OCI-M1 (cell line): ENCODE results near the gene GMCL2.

ENCODE experiments used
- DNase-seq: peaks from one replicate; lab custom pipeline; 2025; lab: John Stamatoyannopoulos, UW

GMCL2 gene

GRCh38 chr5:178221282-178221681 is 34.1 kb upstream of the GMCL2 start:
- DNase-seq: peak; percentile 62

DNA sequence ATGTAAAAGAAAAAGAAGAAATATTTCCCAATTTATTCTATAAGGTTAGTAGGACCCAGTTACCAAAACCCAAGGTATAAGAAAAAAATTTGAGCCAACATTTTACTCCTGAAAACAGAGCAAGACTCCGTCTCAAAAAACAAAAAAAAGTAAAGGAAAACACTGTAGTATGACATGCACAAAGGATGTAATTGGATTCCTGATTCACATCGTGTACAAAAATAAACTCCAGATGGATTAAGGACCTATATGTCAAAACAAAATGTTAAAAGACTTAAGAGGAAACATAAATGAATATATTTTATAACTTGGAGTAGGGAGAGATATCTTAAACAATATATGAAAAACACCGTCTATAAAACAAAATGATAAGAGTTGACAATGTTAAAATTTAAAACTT is 31.7 kb upstream of the GMCL2 start:
- no peak for DNase-seq

DNA sequence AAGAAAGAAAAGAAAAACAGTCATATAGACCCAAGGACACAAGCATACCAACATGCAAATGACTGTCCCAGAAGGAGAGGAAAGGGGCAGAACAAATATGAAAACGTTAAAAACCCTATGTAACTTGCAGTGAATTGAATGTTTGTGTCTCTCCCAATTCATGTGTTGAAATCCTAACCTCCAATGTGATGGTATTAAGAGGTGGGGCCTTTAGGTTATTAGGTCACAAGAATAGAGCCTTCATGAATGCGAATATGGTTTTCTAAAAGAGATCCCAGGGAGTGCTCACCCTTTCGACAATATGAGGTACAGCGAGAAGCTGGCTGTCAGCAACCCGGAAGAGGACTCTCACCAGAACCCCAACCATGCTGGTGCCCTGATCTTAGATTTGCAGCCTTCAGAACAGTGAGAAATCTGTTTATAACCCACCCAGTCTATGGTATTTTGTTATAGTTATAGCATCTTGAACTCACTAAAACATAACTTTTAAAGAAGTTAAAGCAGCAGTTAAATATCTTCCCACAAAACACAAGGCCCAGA is 31.1 kb upstream of the GMCL2 start:
- no peak for DNase-seq

- no peak for DNase-seq
These were observed 29.6 kb upstream of the GMCL2 start for GRCh38 chr5:178216779-178217178.

DNA sequence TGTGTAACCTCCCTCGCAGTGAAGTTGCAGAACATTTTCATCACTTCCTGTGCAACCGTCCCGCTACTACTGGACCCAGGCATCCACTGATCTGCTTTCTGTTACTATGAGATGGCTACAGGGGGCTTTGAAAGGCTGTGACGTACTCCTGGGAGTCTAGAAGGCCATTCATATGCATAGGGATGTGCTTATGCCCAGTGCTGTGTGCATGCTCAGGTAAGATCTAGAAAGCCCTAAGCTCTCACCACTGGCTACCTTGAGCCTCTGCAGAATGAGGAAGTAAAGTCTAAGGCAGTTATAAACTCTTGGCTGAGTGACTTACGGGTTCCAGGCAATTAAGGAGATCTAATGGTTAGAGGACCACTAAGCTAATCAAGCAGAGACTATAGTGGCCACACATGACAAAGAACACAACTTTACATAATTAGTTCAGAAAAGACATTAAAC is 28.9 kb upstream of the GMCL2 start:
- DNase-seq: peak; percentile 24

GRCh38 chr5:178215280-178216002 is 28.3 kb upstream of the GMCL2 start:
- no peak for DNase-seq

- DNase-seq: no peak
These were observed 27.1 kb upstream of the GMCL2 start for GRCh38 chr5:178214160-178214803.

DNA sequence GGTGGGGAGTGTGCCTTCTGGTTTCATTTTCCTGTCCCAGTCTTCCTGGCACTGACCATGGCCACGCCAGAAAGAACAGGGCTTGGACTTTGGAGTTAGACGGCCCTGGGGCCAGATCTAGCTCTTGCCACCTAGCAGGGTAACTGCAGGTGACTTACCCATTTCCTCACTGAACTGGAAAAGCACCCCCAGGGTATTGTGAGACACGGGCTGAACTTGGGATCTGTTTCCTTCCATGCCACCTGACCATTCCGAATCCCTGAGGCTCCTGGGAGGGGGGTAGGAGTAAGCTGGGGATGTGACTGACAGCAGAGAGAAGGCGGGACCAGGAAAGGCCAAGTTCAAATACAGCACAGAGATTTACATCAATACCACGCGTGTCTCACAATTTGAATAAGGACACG is 26.6 kb upstream of the GMCL2 start:
- DNase-seq: no peak

GRCh38 chr5:178213003-178213461 is 25.9 kb upstream of the GMCL2 start:
- DNase-seq: no peak

DNA sequence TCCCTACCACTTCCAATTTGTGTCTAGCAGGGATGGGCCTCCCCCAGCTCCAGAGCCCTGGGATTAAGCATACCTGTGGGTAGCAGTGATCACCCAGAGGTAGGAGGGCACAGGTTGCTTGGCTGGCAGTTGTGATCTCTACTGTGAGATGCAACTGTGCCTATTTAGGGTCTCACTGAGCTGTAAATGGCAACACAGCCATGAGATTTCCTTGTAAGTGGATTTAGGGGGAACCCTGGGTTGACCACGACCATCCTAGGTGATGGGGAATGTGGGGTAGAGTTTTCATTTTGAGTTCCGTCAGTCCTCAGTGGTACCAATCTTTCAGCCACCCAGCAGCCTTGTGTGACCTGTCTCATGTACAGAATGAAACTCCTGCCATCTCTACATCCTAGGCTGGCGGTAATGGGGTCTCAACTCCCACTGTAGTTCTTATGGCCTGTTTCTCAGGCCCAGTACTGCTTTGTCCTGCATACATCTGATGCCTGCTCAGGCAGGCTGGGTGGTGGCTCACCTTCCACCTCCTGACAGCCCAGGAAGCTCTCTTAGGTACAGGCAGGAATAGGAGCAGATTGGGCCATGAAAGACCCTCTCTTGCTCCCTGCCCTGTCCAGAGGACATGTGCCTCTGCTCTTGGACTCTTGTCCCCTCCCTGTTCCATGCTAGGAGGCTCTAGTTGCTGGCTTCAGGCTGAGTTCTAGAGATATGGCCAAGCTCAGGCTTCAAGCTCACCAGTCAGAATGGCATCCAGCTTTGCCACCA is 25.3 kb upstream of the GMCL2 start:
- no peak for DNase-seq

DNA sequence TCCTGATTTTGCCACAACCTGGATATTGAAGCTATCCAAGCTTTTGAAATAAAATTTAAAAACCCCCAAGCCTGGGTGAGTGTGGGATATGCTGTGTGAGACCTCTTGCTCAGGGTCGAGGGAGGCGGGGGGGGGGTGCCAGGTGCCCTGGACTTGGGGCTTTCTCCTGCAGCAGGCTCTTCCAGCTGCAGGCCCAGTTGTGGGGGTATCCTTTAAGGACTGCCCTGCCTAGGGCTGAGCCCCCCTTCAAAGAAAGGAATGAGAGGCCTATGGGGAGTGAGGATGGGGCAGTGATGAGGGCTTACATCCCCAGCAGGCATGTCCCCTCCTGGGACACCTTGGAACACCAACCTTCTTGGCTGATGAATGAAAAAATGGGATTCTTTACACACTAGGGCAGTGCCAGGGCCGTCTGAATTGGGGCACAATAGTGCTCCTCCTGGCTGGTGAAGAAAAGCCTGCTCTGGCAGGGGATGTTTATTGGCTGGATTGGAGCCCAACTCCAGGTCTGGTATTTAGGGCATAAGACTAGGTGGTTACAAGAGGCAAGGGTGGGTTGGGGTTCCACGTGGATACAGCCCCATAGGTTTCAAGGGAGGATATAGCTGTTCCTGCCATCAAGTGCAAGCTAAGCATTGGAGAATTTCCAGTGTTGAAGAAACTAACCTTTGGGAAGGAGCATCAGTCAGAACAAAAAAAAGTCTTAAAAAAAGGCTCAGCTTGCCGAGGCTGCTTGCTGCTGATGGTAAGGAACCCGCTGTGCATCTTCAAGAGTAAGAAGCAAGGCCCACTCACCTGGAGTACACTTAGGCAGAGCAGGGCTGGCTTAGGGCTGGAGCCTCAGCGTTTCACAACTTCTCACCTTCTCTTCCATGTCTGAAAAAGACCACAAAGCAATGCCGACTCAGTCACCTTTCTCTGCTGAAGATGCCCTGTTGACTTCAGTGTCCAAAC is 24.2 kb upstream of the GMCL2 start:
- no peak for DNase-seq

- no peak for DNase-seq
These were observed 23.5 kb upstream of the GMCL2 start for GRCh38 chr5:178210686-178211085.

GRCh38 chr5:178210073-178210535 is 22.9 kb upstream of the GMCL2 start:
- DNase-seq: no peak

GRCh38 chr5:178209334-178210072 is 22.3 kb upstream of the GMCL2 start:
- DNase-seq: no peak

DNA sequence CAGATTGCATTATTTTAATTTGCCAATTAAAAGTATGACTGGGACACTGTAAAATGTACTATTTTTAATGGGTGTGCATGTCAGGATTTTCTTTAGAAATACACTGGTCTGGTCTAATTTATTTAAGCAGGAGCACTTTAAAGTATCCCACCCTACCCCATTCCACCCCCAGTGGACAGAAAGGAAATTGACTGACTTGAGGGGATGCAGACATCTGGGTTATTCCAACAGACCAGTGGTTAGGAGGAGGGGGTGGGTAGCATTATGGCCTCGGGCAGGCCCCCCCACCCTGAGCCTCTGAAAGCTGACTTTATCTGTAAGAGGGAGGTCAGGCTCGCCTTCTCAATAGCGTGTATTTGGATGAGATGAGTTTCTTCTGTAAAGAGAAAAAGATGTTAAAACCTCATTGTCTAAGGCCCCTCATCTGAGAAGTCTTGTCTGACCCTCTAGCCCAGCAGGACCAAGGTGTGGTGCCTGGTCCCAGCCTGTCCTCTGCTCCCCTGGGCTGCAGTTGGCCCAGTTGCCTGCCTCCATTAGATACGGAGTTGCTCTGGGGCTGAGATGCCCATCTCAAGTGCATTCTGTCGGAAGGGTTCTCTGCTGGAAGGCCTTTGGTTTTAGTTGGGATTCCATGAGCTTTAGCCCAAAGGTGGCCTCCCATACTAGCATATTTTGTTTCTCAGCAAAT is 21.5 kb upstream of the GMCL2 start:
- DNase-seq: peak; percentile 33

GRCh38 chr5:178207917-178208280 is 20.7 kb upstream of the GMCL2 start:
- no peak for DNase-seq

- no peak for DNase-seq
These were observed 20.2 kb upstream of the GMCL2 start for GRCh38 chr5:178207183-178207916.

GRCh38 chr5:178206166-178207101 is 19.3 kb upstream of the GMCL2 start:
- DNase-seq: no peak
